ENCODE results near the gene MET.
"Not testable (repeated sequence)": the region's sequence is repeated elsewhere in the genome, so short reads cannot be mapped to it uniquely, and the experiment has no call there.

- TF ChIP-seq YY1 (IDR thresholded peaks at IDR 0.05; ENCODE audit: insufficient read depth, insufficient read length); SUZ12 (IDR thresholded peaks at IDR 0.05; ENCODE audit: extremely low read depth, insufficient read depth, insufficient read length): not testable (repeated sequence)
Observed at GRCh38 chr7:116759642-116760041, 87.6 kb downstream of the MET start.

Data from NT2/D1 (cell line).